Measurements from ENCODE around the gene SLC5A5. TPM values are rescaled to one million over a fixed set of nuclear protein-coding genes. Genes with fewer than 3 reads are reported as not detected.
"Not testable (repeated sequence)": the region's sequence is repeated elsewhere in the genome, so short reads cannot be mapped to it uniquely, and the experiment has no call there.

SLC5A5 gene
- polyA plus RNA-seq, 2 donors, result 0.01 to 0.04 TPM

DNA sequence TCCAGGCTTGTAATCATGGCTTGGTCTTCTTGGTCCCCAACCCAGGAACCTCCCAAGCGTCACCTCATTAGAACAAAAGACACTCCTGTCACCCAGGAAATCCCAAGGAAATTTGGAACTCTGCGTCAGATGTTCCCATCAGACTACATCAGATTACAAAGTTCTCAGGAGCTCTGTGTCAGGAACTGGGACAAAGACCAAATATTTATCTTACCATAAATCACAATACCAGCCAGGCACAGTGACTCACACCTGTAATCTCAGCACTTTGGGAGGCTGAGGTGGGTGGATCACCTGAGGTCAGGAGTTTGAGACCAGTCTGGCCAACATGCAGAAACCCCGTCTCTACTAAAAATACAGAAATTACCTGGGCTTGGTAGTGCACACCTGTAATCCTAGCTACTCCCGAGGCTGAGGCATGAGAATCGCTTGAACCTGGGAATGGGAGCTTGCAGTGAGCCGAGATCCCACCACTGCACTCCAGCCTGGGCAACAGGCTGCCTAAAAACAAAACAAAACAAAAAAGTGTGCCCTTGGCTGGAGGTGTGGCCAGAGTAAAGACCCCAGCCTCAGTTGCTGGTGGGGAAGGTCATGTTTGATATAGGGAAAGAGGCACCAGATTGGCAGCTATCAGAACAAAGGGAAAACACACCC lies 44.3 kb downstream of the SLC5A5 start:
- no peak overlapping the region for H3K27ac ChIP-seq (ENCODE audit: low read depth in 2 of 2, low read length in 1 of 2)
- WGBS, 2 donors, result 46 to 48% methylated on average over 6 of the region's 6 CpGs

DNA sequence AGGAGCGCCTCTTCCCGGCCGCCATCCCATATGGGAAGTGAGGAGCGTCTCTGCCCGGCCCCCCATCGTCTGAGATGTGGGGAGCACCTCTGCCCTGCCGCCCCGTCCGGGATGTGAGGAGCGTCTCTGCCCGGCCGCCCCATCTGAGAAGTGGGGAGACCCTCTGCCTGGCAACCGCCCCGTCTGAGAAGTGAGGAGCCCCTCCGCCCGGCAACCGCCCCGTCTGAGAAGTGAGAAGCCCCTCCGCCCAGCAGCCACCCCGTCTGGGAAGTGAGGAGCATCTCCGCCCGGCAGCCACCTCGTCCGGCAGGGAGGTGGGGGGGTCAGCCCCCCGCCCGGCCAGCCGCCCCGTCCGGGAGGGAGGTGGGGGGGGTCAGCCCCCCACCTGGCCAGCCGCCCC lies 46.4 kb downstream of the SLC5A5 start:
- H3K4me3 ChIP-seq (ENCODE audit: low read depth in 1 of 2, low read length in 2 of 2); H3K27ac ChIP-seq (ENCODE audit: low read depth in 2 of 2, low read length in 1 of 2); H3K9me3 ChIP-seq (ENCODE audit: control insufficient read depth in 2 of 2, insufficient read depth in 1 of 2, low read depth in 1 of 2, low read length in 1 of 2); H3K4me1 ChIP-seq (ENCODE audit: control insufficient read depth in 2 of 2, insufficient read depth in 2 of 2, low read length in 1 of 2); H3K27me3 ChIP-seq (ENCODE audit: control insufficient read depth in 1 of 2, insufficient read depth in 2 of 2, low read length in 2 of 2); H3K36me3 ChIP-seq (ENCODE audit: control insufficient read depth in 2 of 2, insufficient read depth in 2 of 2, low read length in 1 of 2): not testable (repeated sequence)
- 89 to 97% methylated on average over 11 to 26 of the region's 30 CpGs for WGBS, 2 donors

More for the DNA sequence above, 44.3 kb downstream of the SLC5A5 start:
- no peak overlapping the region for H3K4me3 ChIP-seq (ENCODE audit: low read depth in 1 of 2, low read length in 2 of 2)
- no peaks in the 10 kb centered on the region for H3K9me3 ChIP-seq (ENCODE audit: control insufficient read depth in 2 of 2, insufficient read depth in 1 of 2, low read depth in 1 of 2, low read length in 1 of 2)
- no peaks in the 10 kb centered on the region for H3K4me1 ChIP-seq (ENCODE audit: control insufficient read depth in 2 of 2, insufficient read depth in 2 of 2, low read length in 1 of 2)
- no peaks in the 10 kb centered on the region for H3K36me3 ChIP-seq (ENCODE audit: control insufficient read depth in 2 of 2, insufficient read depth in 2 of 2, low read length in 1 of 2)
- no peaks in the 10 kb centered on the region for H3K27me3 ChIP-seq (ENCODE audit: control insufficient read depth in 1 of 2, insufficient read depth in 2 of 2, low read length in 2 of 2)

DNA sequence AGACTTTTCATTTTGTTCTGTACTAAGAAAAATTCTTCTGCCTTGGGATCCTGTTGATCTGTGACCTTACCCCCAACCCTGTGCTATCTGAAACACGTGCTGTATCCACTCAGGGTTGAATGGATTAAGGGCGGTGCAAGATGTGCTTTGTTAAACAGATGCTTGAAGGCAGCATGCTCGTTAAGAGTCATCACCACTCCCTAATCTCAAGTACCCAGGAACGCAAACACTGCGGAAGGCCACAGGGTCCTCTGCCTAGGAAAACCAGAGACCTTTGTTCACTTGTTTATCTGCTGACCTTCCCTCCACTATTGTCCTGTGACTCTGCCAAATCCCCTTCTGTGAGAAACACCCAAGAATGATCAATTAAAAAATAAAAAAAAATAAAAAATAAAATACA lies 47.4 kb downstream of the SLC5A5 start:
- H3K36me3 ChIP-seq (ENCODE audit: control insufficient read depth in 2 of 2, insufficient read depth in 2 of 2, low read length in 1 of 2); H3K27ac ChIP-seq (ENCODE audit: low read depth in 2 of 2, low read length in 1 of 2); H3K27me3 ChIP-seq (ENCODE audit: control insufficient read depth in 1 of 2, insufficient read depth in 2 of 2, low read length in 2 of 2); H3K4me3 ChIP-seq (ENCODE audit: low read depth in 1 of 2, low read length in 2 of 2); H3K9me3 ChIP-seq (ENCODE audit: control insufficient read depth in 2 of 2, insufficient read depth in 1 of 2, low read depth in 1 of 2, low read length in 1 of 2); H3K4me1 ChIP-seq (ENCODE audit: control insufficient read depth in 2 of 2, insufficient read depth in 2 of 2, low read length in 1 of 2): not testable (repeated sequence)
- 40 to 59% methylated on average over 5 of the region's 5 CpGs for WGBS, 2 donors

GRCh38 chr19:17920527-17920926 lies 48.8 kb downstream of the SLC5A5 start:
- H3K27me3 ChIP-seq (ENCODE audit: control insufficient read depth in 1 of 2, insufficient read depth in 2 of 2, low read length in 2 of 2), result no peaks in the 10 kb centered on the region
- H3K36me3 ChIP-seq (ENCODE audit: control insufficient read depth in 2 of 2, insufficient read depth in 2 of 2, low read length in 1 of 2), result no peaks in the 10 kb centered on the region
- H3K9me3 ChIP-seq (ENCODE audit: control insufficient read depth in 2 of 2, insufficient read depth in 1 of 2, low read depth in 1 of 2, low read length in 1 of 2), result no peaks in the 10 kb centered on the region
- H3K27ac ChIP-seq (ENCODE audit: low read depth in 2 of 2, low read length in 1 of 2), result no peak overlapping the region
- no peaks in the 10 kb centered on the region for H3K4me1 ChIP-seq (ENCODE audit: control insufficient read depth in 2 of 2, insufficient read depth in 2 of 2, low read length in 1 of 2)
- no peak overlapping the region for H3K4me3 ChIP-seq (ENCODE audit: low read depth in 1 of 2, low read length in 2 of 2)

GRCh38 chr19:17922138-17922537 lies 50.4 kb downstream of the SLC5A5 start:
- H3K27me3 ChIP-seq (ENCODE audit: control insufficient read depth in 1 of 2, insufficient read depth in 2 of 2, low read length in 2 of 2), result no peaks in the 10 kb centered on the region
- H3K9me3 ChIP-seq (ENCODE audit: control insufficient read depth in 2 of 2, insufficient read depth in 1 of 2, low read depth in 1 of 2, low read length in 1 of 2), result no peaks in the 10 kb centered on the region
- H3K4me1 ChIP-seq (ENCODE audit: control insufficient read depth in 2 of 2, insufficient read depth in 2 of 2, low read length in 1 of 2), result no peaks in the 10 kb centered on the region
- no peak overlapping the region for H3K4me3 ChIP-seq (ENCODE audit: low read depth in 1 of 2, low read length in 2 of 2)
- no peak overlapping the region for H3K27ac ChIP-seq (ENCODE audit: low read depth in 2 of 2, low read length in 1 of 2)
- H3K36me3 ChIP-seq (ENCODE audit: control insufficient read depth in 2 of 2, insufficient read depth in 2 of 2, low read length in 1 of 2), result no peaks in the 10 kb centered on the region
- 60 to 71% methylated on average over 3 of the region's 3 CpGs for WGBS, 2 donors

- Histone ChIP-seq H3K36me3 (ENCODE audit: control insufficient read depth in 2 of 2, insufficient read depth in 2 of 2, low read length in 1 of 2) (no peaks in the 10 kb centered on the region), H3K4me3 (ENCODE audit: low read depth in 1 of 2, low read length in 2 of 2) (no peak overlapping the region), H3K27ac (ENCODE audit: low read depth in 2 of 2, low read length in 1 of 2) (no peak overlapping the region), H3K9me3 (ENCODE audit: control insufficient read depth in 2 of 2, insufficient read depth in 1 of 2, low read depth in 1 of 2, low read length in 1 of 2) (no peaks in the 10 kb centered on the region), H3K27me3 (ENCODE audit: control insufficient read depth in 1 of 2, insufficient read depth in 2 of 2, low read length in 2 of 2) (no peaks in the 10 kb centered on the region), H3K4me1 (ENCODE audit: control insufficient read depth in 2 of 2, insufficient read depth in 2 of 2, low read length in 1 of 2) (no peaks in the 10 kb centered on the region)
- 73 to 74% methylated on average over 4 of the region's 4 CpGs for WGBS, 2 donors
These were observed 54.3 kb downstream of the SLC5A5 start for GRCh38 chr19:17926044-17926443.

DNA sequence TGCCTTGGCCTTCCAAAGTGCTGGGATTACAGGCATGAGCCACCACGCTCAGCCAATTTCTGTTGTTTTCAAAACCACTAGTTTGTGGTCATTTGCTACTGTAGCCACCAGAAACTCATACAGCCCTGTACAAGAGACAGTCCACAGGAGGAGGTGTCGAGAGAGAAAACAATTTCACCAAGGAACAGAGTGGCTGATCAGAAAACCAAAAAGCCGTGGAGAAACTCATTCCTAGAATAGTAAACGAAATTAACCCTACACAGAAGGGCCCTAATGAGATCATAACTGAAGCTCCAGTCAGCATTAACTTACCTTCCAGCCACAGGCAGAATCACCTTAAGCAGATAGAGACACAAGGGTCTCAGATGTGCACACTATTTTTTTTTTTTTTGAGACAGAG lies 57.3 kb downstream of the SLC5A5 start:
- no peak overlapping the region for H3K27ac ChIP-seq (ENCODE audit: low read depth in 2 of 2, low read length in 1 of 2)
- H3K4me1 ChIP-seq (ENCODE audit: control insufficient read depth in 2 of 2, insufficient read depth in 2 of 2, low read length in 1 of 2), result peaks cover 0 to 4% of the 10 kb centered on the region in 2 donors
- H3K4me3 ChIP-seq (ENCODE audit: low read depth in 1 of 2, low read length in 2 of 2), result no peak overlapping the region
- WGBS, 2 donors, result 58 to 68% methylated on average over 4 of the region's 4 CpGs
- no peaks in the 10 kb centered on the region for H3K9me3 ChIP-seq (ENCODE audit: control insufficient read depth in 2 of 2, insufficient read depth in 1 of 2, low read depth in 1 of 2, low read length in 1 of 2)
- no peaks in the 10 kb centered on the region for H3K36me3 ChIP-seq (ENCODE audit: control insufficient read depth in 2 of 2, insufficient read depth in 2 of 2, low read length in 1 of 2)
- no peaks in the 10 kb centered on the region for H3K27me3 ChIP-seq (ENCODE audit: control insufficient read depth in 1 of 2, insufficient read depth in 2 of 2, low read length in 2 of 2)

DNA sequence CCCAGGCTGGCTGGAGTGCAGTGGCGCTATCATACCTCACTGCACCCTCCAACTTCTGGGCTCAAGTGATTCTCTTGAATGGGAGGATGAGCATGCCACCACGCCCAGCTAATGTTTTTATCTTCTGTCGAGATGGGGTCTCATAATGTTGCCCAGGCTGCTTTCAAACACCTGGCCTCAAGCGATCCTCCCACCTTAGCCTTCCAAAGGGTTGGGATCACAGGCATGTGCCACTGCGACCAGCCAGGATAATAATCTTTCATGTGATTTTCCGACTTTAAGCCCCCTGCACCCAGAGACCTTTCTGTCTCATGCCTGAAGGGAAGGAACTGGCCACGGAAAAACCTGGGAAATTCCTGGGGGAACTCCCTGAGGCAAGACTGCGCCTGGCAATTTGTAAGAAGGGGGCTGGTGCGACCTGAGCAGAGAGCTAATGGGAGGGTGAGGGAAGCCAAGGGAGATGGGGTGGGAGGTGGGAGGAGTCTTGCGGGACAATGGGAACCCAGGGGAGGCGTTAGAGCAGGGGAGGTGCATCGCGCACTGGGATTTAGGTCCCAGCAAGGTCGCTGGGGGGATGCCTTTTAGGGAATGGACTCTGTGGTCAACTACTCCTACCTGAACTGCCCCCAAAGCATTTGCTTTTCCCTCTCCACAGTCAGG lies 59.9 kb downstream of the SLC5A5 start:
- no peak overlapping the region for H3K27ac ChIP-seq (ENCODE audit: low read depth in 2 of 2, low read length in 1 of 2)
- peaks cover 0 to 4% of the 10 kb centered on the region in 2 donors for H3K36me3 ChIP-seq (ENCODE audit: control insufficient read depth in 2 of 2, insufficient read depth in 2 of 2, low read length in 1 of 2)
- H3K27me3 ChIP-seq (ENCODE audit: control insufficient read depth in 1 of 2, insufficient read depth in 2 of 2, low read length in 2 of 2), result no peaks in the 10 kb centered on the region
- no peaks in the 10 kb centered on the region for H3K9me3 ChIP-seq (ENCODE audit: control insufficient read depth in 2 of 2, insufficient read depth in 1 of 2, low read depth in 1 of 2, low read length in 1 of 2)
- H3K4me3 ChIP-seq (ENCODE audit: low read depth in 1 of 2, low read length in 2 of 2), result no peak overlapping the region
- 23 to 30% methylated on average over 14 of the region's 14 CpGs for WGBS, 2 donors
- H3K4me1 ChIP-seq (ENCODE audit: control insufficient read depth in 2 of 2, insufficient read depth in 2 of 2, low read length in 1 of 2), result peaks cover 0 to 4% of the 10 kb centered on the region in 2 donors

- peak within 1 kb of the TSS; percentile 62 to 85 for H3K27ac ChIP-seq (ENCODE audit: low read depth in 2 of 2, low read length in 1 of 2)
- peaks cover 0 to 4% of the 10 kb centered on the region in 2 donors for H3K4me1 ChIP-seq (ENCODE audit: control insufficient read depth in 2 of 2, insufficient read depth in 2 of 2, low read length in 1 of 2)
- 0% methylated on average over 64 of the region's 64 CpGs for WGBS, 2 donors
- no peaks in the 10 kb centered on the region for H3K9me3 ChIP-seq (ENCODE audit: control insufficient read depth in 2 of 2, insufficient read depth in 1 of 2, low read depth in 1 of 2, low read length in 1 of 2)
- peaks cover 0 to 4% of the 10 kb centered on the region in 2 donors for H3K36me3 ChIP-seq (ENCODE audit: control insufficient read depth in 2 of 2, insufficient read depth in 2 of 2, low read length in 1 of 2)
- no peaks in the 10 kb centered on the region for H3K27me3 ChIP-seq (ENCODE audit: control insufficient read depth in 1 of 2, insufficient read depth in 2 of 2, low read length in 2 of 2)
- H3K4me3 ChIP-seq (ENCODE audit: low read depth in 1 of 2, low read length in 2 of 2), result peak within 1 kb of the TSS; percentile 73 to 80
These were observed 61.0 kb downstream of the SLC5A5 start, which contains the start of gene CCDC124 for GRCh38 chr19:17932485-17933338. Gene CCDC124, plus strand, starts transcription at chr19:17933015. Its CDS starts 3,406 bp downstream, at chr19:17936421.

All from esophagus (tissue), 2 donors.